WI38 (cell line): ENCODE measurements around the gene UBTFL1.
"Not testable (repeated sequence)": the region's sequence is repeated elsewhere in the genome, so short reads cannot be mapped to it uniquely, and the experiment has no call there.

Source experiments
- H3K4me3 ChIP-seq: 2 replicates; pipeline ENCODE4 v1.5.1; 2011; ENCODE audit warnings: low read depth, mild to moderate bottlenecking, control low read depth, low read length
- TF ChIP-seq, protein P1 (sequence below): IDR thresholded peaks from 2 replicates; pipeline ENCODE4 v1.5.1; 2012; ENCODE audit warnings: low read depth, mild to moderate bottlenecking, control low read depth, low read length

The UBTFL1 gene

DNA sequence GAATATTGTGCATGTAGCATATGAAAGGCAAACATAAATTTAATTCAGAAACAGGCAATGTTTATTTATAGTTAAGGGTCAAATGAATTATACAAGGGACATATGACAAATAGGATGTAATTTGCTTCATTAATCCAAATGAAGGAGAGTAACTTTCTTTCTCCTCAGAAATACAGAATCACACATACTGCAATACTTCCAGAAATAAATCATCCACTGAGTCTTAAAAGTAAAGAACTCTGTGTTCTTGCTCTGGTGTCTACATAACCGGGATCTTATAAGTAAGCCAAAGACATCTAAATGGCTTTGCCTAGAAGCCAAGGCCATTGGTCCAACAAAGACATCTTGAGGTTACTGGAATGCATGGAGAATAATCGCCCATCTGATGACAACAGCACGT, at the start of gene UBTFL1:
Gene UBTFL1, plus strand, starts transcription at position 301 of the 400 bp plus-strand sequence. Its CDS starts 0 bp downstream, at position 301.
- not testable (repeated sequence) for H3K4me3 ChIP-seq

DNA sequence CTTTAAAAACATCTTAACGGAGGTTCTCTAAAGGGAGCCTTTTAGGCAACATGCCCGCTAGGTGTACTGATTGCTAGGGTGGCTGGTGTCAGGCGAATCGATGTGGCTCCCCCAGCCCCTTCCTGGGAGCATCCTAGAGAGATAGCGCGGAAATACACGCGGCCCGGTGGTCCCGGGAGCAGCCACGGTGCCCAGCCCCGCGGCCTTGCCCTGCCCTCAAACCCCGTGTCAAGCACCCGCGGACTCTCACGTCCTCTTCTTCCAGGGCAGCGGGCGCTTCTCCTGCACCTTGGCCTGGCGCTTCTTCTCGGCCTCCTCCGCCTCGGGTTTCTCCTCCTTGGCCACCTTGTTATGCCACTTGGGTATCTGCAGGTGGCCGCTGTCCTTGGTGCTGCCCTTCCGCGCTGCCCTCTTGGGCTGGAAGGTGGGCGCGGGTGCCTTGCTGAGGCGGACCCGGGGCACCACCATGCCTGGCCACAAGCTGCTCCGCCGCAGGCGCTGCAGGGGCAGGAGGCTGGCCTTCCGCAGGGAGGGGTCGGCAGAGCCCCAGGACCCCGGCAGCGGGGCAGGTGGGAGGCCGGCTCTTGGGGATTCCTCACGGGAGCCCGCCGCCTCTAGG, 34.0 kb upstream of the UBTFL1 start:
- H3K4me3 ChIP-seq: not testable (repeated sequence)

GRCh38 chr11:90052311-90052710, 33.4 kb upstream of the UBTFL1 start:
- H3K4me3 ChIP-seq: not testable (repeated sequence)

DNA sequence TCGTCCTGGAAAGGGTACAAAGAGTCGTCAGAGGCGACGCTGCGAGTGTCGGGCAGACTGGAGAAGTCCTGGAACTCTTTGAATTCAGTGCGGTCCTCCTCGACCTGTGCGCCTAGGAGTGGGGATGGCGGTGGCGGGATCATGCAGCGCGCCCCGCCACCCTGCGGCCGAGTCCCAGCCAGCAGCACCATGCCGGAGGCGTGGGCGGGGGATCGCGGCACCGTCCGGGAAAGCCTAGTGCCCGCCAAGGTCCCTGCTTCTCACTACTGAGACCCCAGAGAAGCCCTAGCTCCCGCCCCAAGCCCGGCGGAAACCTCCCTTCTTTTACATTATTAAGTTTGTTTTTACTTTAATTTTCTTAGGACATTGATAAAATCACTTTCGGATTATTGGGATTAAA, 32.2 kb upstream of the UBTFL1 start:
- not testable (repeated sequence) for H3K4me3 ChIP-seq

DNA sequence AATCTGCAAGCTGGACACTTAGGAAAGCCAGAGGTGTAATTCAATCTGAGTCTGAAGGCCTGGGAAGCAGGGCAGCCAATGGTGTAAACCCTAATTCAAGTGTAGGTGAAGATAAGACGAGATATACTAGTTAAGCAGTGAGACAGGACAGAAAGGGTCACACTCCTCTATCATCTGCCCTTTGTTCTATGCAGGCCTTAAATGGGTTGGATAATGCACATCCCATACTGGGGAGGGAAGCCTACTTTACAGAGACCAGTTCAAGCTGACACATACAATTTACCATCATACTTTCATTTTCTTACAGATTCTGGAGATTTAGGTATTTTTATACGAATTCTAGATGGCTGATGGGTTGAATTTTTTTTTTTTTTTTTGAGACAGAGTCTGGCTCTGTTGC, 3.0 kb downstream of the UBTFL1 start:
- H3K4me3 ChIP-seq: not testable (repeated sequence)

GRCh38 chr11:90095230-90095924, 9.6 kb downstream of the UBTFL1 start:
- H3K4me3 ChIP-seq: not testable (repeated sequence)

GRCh38 chr11:90098261-90098660, 12.5 kb downstream of the UBTFL1 start:
- H3K4me3 ChIP-seq: not testable (repeated sequence)

DNA sequence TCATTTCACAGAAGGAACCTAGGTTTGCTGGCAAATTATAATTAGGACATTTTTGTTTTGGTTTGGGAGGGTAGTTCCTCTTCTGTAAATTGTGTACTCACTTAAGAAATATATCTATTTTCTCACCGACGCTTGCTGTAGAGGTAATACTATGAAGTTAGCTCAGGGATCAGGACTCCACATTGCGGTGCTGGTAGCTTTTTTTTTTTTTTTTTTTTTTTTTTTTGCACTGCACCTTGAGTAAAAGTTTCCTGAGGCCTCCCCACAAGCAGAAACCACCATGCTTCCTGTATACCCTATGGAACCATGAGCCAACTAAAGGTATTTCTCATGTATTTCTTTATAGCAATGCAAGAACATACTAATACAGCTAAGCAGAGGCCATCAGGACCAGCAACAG, 14.7 kb downstream of the UBTFL1 start:
- TF ChIP-seq, protein P1, sequence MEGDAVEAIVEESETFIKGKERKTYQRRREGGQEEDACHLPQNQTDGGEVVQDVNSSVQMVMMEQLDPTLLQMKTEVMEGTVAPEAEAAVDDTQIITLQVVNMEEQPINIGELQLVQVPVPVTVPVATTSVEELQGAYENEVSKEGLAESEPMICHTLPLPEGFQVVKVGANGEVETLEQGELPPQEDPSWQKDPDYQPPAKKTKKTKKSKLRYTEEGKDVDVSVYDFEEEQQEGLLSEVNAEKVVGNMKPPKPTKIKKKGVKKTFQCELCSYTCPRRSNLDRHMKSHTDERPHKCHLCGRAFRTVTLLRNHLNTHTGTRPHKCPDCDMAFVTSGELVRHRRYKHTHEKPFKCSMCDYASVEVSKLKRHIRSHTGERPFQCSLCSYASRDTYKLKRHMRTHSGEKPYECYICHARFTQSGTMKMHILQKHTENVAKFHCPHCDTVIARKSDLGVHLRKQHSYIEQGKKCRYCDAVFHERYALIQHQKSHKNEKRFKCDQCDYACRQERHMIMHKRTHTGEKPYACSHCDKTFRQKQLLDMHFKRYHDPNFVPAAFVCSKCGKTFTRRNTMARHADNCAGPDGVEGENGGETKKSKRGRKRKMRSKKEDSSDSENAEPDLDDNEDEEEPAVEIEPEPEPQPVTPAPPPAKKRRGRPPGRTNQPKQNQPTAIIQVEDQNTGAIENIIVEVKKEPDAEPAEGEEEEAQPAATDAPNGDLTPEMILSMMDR: no peak
- H3K4me3 ChIP-seq: no peak overlapping the region

GRCh38 chr11:90113541-90113940, 27.8 kb downstream of the UBTFL1 start:
- no peak overlapping the region for H3K4me3 ChIP-seq
- TF ChIP-seq, protein P1: no peak

DNA sequence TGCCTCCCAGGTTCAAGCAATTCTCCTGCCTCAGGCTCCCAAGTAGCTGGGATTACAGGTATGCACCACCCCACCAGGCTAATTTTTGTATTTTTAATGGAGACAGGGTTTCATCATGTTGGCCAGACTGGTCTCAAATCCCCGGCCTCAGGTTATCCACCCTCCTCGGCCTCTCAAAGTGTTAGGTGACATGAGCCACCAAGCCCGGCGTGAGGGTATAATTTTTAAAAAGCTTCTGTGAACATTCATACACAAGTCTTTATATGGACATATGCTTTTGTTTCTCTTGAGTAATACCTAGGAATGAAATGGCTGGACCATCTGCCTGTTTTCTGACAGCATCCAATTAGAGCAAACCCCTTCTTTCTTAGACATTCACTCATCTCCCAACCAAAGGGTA, 34.4 kb downstream of the UBTFL1 start:
- TF ChIP-seq, protein P1: no peak
- H3K4me3 ChIP-seq: no peak overlapping the region

DNA sequence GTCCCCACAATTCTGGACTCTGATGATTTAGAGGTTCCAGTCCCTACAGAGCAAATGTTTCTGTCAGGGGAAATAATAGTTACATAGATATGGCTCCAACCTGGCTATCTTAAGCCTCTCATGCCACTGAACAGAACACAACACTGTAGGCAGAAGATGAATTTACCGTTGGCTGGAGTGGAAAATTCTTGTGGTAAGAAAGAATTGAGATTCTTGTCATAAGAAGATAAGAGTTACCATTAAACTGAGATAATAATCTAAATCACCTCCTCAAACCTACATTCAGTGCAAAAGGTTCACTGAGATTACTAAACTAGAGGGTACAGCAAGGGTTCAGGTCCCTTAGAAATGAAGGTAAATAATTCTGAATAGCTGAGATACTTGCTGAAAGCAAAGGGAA, 38.6 kb downstream of the UBTFL1 start:
- TF ChIP-seq, protein P1: no peak
- no peak overlapping the region for H3K4me3 ChIP-seq
